Sigmoid colon (tissue), 4 donors: ENCODE measurements around the gene CCDC171.

Source experiments
- CTCF ChIP-seq, 4 experiments: fragments of 450-650 bp in 3 of 4; fragments of 200-600 bp in 1 of 4; IDR thresholded peaks; one replicate each; pipeline ENCODE4 v1.5.1; 2016 to 2019; ENCODE audit warnings: antibody characterized with exemption in 4 of 4, mild to moderate bottlenecking in 3 of 4, moderate library complexity in 2 of 4
- POLR2A ChIP-seq, 2 donors: fragments of 450-650 bp; IDR thresholded peaks; one replicate each; pipeline ENCODE4 v1.6.1; 2016; ENCODE audit warnings: antibody characterized with exemption in 2 of 2, mild to moderate bottlenecking in 2 of 2, moderate library complexity in 2 of 2
- POLR2AphosphoS5 ChIP-seq, 4 donors: sonication (generic); formaldehyde crosslinking; IDR thresholded peaks; one replicate each; pipeline ENCODE4 v1.6.1; 2017; ENCODE audit warnings: antibody characterized with exemption in 4 of 4

DNA sequence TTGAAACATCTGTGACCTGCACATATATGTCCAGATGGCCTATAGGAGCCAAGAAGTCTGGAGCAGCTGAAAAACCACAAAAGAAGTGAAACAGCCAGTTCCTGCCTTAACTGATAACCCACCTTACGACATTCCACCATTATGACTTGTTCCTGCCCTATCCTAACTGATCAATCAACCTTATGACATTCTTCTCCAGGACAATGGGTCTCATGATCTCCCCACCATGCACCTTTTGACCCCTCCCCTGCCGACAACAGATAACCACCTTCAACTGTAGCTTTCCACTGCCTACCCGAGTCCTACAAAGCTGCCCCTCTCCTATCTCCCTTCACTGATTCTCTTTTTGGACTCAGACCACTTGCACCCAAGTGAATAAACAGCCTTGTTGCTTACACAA, 233.8 kb downstream of the CCDC171 start:
- TF ChIP-seq POLR2AphosphoS5 (IDR thresholded peaks at IDR 0.05) (no peak), CTCF (IDR thresholded peaks at IDR 0.05) (no peak), POLR2A (IDR thresholded peaks at IDR 0.05) (no peak)
